Measurements from ENCODE around the gene MUSTN1.

GRCh38 chr3:52870471-52870870 is 35.7 kb upstream of the MUSTN1 start:
- TF ChIP-seq CTCF (IDR thresholded peaks at IDR 0.05) (no peak), POLR2AphosphoS5 (IDR thresholded peaks at IDR 0.05) (no peak)

Data from sigmoid colon (tissue), 4 donors.